MCF 10A (cell line): ENCODE measurements around the gene WFIKKN2. TPM values are rescaled to one million over a fixed set of nuclear protein-coding genes. Genes with fewer than 3 reads are reported as not detected.
A peak's percentile ranks its signal among the peaks of the same experiment; 100 is the strongest.

Source experiments
- Bru-seq: library from RNA; stranded (reverse); fragments of 400-500 nt; gene quantifications from one replicate; lab custom pipeline; 2021; lab: Mats Ljungman, UMichigan
- BruChase-seq, 2 experiments: library from RNA; stranded (reverse); fragments of 400-500 nt; gene quantifications; one replicate each; lab custom pipeline; 2021; lab: Mats Ljungman, UMichigan
- BruUV-seq: library from RNA; stranded (reverse); fragments of 400-500 nt; replicated peaks from 2 replicates; lab custom pipeline; 2021; lab: Mats Ljungman, UMichigan
- CTCF ChIA-PET: fragments of 300-600 bp; sonication (Branson Sonifier 250); formaldehyde crosslinking; extraction: SDS; loops from one replicate; lab custom pipeline; 2021; ENCODE audit warnings: antibody characterized with exemption, inconsistent platforms; lab: Yijun Ruan, JAX
- POLR2A ChIA-PET: fragments of 300-600, 350-650 bp; sonication (Branson Sonifier 250); formaldehyde crosslinking; extraction: SDS; loops from one replicate; lab custom pipeline; 2020; ENCODE audit warnings: antibody characterized with exemption, inconsistent platforms; lab: Yijun Ruan, JAX
- DNase-seq: peaks from one replicate; pipeline ENCODE4 v3.0.0-alpha.2; 2018; ENCODE audit not compliant: unreplicated experiment
- H3K27ac Mint-ChIP-seq: one replicate; pipeline ENCODE4 v1.8.0; 2022; ENCODE audit warnings: mild to moderate bottlenecking, low read depth, mixed read lengths; ENCODE audit not compliant: unreplicated experiment
- H3K27me3 Mint-ChIP-seq: one replicate; pipeline ENCODE4 v1.8.0; 2022; ENCODE audit warnings: mixed read lengths; ENCODE audit not compliant: insufficient read depth, unreplicated experiment
- H3K36me3 Mint-ChIP-seq: one replicate; pipeline ENCODE4 v1.8.0; 2022; ENCODE audit warnings: mild to moderate bottlenecking, moderate library complexity, mixed read lengths; ENCODE audit not compliant: insufficient read depth, unreplicated experiment
- H3K4me1 Mint-ChIP-seq: one replicate; pipeline ENCODE4 v1.8.0; 2022; ENCODE audit warnings: mixed read lengths; ENCODE audit not compliant: insufficient read depth, unreplicated experiment
- H3K4me3 Mint-ChIP-seq: one replicate; pipeline ENCODE4 v1.8.0; 2022; ENCODE audit warnings: mild to moderate bottlenecking, moderate library complexity, mixed read lengths; ENCODE audit not compliant: unreplicated experiment
- H3K9me3 Mint-ChIP-seq: one replicate; pipeline ENCODE4 v1.8.0; 2022; ENCODE audit warnings: mixed read lengths; ENCODE audit not compliant: unreplicated experiment
- intact Hi-C: fragments of 100-400 bp; cut with micrococcal nuclease; formaldehyde crosslinking; loops from 2 replicates; pipeline ENCODE4 v1.14.1; 2022
- long read RNA-seq: library from polyadenylated mRNA; stranded (forward); transcript quantifications from one replicate; pipeline ENCODE4 v2.0.0, GENCODE V29; 2022
- total RNA-seq: library from RNA; stranded (reverse); gene quantifications from 2 replicates; pipeline ENCODE4 v1.2.3, GENCODE V29; 2022
- TF ChIP-seq, protein P1 (sequence below): fragments of 200-600 bp; IDR thresholded peaks from one replicate; pipeline ENCODE4 v1.8.0; 2022; ENCODE audit warnings: antibody characterized with exemption, mild to moderate bottlenecking; ENCODE audit not compliant: unreplicated experiment

WFIKKN2 gene
- not detected in 2 replicates for total RNA-seq
- not detected for Bru-seq, nascent RNA
- not detected for BruChase-seq, experiment 1, labeled RNA remaining after a 6-hour chase
- not detected for BruChase-seq, experiment 2, labeled RNA remaining after a 2-hour chase
- long read RNA-seq, result 0 reads

- Mint-ChIP-seq H3K9me3 (no peaks in the 10 kb centered on the region), H3K36me3 (no peaks in the 10 kb centered on the region), H3K27me3 (no peaks in the 10 kb centered on the region), H3K4me3 (no peak within 1 kb of the TSS), H3K27ac (no peak within 1 kb of the TSS), H3K4me1 (no peaks in the 10 kb centered on the region)
- ChIA-PET POLR2A (interaction anchor here (0.6 kb wide), 1 partner anchor 199 kb away, joined by 3 read pairs; no protein-coding TSS in a partner anchor), CTCF (interaction anchor here (0.8 to 4.6 kb wide), 3 partner anchors 17 to 351 kb away, joined by 3 to 38 read pairs (median 5); no protein-coding TSS in a partner anchor)
- TF ChIP-seq, protein P1, sequence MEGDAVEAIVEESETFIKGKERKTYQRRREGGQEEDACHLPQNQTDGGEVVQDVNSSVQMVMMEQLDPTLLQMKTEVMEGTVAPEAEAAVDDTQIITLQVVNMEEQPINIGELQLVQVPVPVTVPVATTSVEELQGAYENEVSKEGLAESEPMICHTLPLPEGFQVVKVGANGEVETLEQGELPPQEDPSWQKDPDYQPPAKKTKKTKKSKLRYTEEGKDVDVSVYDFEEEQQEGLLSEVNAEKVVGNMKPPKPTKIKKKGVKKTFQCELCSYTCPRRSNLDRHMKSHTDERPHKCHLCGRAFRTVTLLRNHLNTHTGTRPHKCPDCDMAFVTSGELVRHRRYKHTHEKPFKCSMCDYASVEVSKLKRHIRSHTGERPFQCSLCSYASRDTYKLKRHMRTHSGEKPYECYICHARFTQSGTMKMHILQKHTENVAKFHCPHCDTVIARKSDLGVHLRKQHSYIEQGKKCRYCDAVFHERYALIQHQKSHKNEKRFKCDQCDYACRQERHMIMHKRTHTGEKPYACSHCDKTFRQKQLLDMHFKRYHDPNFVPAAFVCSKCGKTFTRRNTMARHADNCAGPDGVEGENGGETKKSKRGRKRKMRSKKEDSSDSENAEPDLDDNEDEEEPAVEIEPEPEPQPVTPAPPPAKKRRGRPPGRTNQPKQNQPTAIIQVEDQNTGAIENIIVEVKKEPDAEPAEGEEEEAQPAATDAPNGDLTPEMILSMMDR, result no peak
- no peak for DNase-seq
- BruUV-seq, result no TSS peak
- intact Hi-C loops, result no loop called here
Observed at GRCh38 chr17:50835301-50836234, at the start of gene WFIKKN2. TSS of gene WFIKKN2 (plus strand) at chr17:50835586. CDS start at chr17:50835938, 352 bp downstream.

GRCh38 chr17:50785946-50786570, 49.3 kb upstream of the WFIKKN2 start:
- TF ChIP-seq, protein P1, result no peak
- H3K9me3 Mint-ChIP-seq, result no peaks in the 10 kb centered on the region
- POLR2A ChIA-PET, result interaction anchor here (0.8 to 4.9 kb wide), 10 partner anchors 9 to 80 kb away, joined by 3 to 31 read pairs (median 4); partner anchors contain the start of gene TOB1
- peaks cover 28% of the 10 kb centered on the region for H3K4me1 Mint-ChIP-seq
- H3K27ac Mint-ChIP-seq, result peak overlapping the region; percentile 98
- no TSS peak for BruUV-seq
- intact Hi-C loops, result no loop called here
- no peak overlapping the region for H3K4me3 Mint-ChIP-seq
- DNase-seq, result peak; percentile 41
- no peaks in the 10 kb centered on the region for H3K27me3 Mint-ChIP-seq
- CTCF ChIA-PET, result interaction anchor here (0.6 to 10.9 kb wide), 14 partner anchors 10 to 307 kb away, joined by 3 to 320 read pairs (median 7); partner anchors contain the start of gene WFIKKN2
- H3K36me3 Mint-ChIP-seq, result no peaks in the 10 kb centered on the region

DNA sequence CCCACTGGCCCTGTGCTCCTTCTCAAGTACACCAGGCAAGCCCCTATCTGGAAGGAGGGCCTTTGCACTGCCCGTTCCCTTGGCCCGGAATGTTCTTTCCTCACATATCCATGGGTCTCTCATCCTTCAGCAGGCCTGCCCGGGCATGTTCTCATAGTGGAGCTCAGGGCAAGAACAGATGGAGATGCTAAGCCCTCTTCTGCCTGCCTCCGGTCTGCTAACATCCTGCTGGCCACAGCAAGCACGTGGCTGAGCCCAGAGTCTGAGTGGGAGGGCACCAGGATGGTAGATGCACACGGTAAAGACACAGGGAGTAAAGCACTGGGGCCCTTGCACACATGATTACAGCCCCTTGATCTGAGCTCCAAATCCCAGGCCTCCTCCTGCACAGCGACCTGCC, 48.3 kb upstream of the WFIKKN2 start:
- BruUV-seq, result no TSS peak

More for the DNA sequence above, 48.3 kb upstream of the WFIKKN2 start:
- intact Hi-C loops, result no loop called here
- Mint-ChIP-seq H3K36me3 (no peaks in the 10 kb centered on the region), H3K4me1 (peaks cover 28% of the 10 kb centered on the region), H3K27me3 (no peaks in the 10 kb centered on the region), H3K4me3 (no peak overlapping the region), H3K27ac (peak overlapping the region; percentile 98), H3K9me3 (no peaks in the 10 kb centered on the region)
- DNase-seq, result peak; percentile 69
- CTCF ChIA-PET, result interaction anchor here (0.6 to 10.9 kb wide), 12 partner anchors 12 to 790 kb away, joined by 3 to 320 read pairs (median 4); no protein-coding TSS in a partner anchor
- TF ChIP-seq, protein P1, result no peak
- POLR2A ChIA-PET, result interaction anchor here (0.7 to 4.9 kb wide), 8 partner anchors 9 to 165 kb away, joined by 3 to 31 read pairs (median 4); partner anchors contain the start of gene TOB1
